ENCODE data around the gene TULP1.
A peak's percentile ranks its signal among the peaks of the same experiment; 100 is the strongest.
"Not testable (repeated sequence)": the region's sequence is repeated elsewhere in the genome, so short reads cannot be mapped to it uniquely, and the experiment has no call there.

Gene TULP1

DNA sequence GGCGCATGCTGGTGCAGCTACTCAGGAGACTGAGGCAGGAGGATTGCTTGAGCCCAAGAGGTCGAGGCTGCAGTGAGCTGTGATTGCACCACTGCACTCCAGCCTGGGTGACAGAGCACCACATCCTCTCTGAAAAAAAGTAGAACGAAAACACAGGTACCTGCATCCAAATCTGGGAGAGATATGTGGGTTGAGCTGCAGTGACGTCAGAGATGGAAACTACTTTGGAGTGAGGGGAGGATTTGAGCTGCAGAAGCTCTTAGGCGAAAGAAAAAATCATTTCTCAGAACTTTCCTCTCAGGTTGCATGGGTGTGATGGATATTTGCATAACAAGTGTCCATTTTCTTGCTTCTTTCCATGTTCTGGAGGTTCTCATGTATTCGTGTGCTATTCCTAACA lies 4.0 kb upstream of the TULP1 start:
- Histone ChIP-seq H3K36me3 (ENCODE audit: control insufficient read depth in 4 of 4, insufficient read depth in 4 of 4, low read length in 3 of 4) (no peaks in the 10 kb centered on the region), H3K27ac (ENCODE audit: insufficient read depth in 1 of 2, low read depth in 1 of 2, low read length in 2 of 2, poor library complexity in 1 of 2, severe bottlenecking in 2 of 2) (no peak overlapping the region), H3K9me3 (ENCODE audit: control extremely low read depth in 1 of 5, control insufficient read depth in 4 of 5, insufficient read depth in 2 of 5, low read depth in 1 of 5, low read length in 4 of 5) (no peaks in the 10 kb centered on the region), H3K4me1 (ENCODE audit: control extremely low read depth in 1 of 4, control insufficient read depth in 4 of 4, insufficient read depth in 4 of 4, low read length in 3 of 4) (peaks cover 0 to 5% (median under 1%) of the 10 kb centered on the region in 4 experiments), H3K4me3 (ENCODE audit: control insufficient read depth in 1 of 7, extremely low read depth in 1 of 7, insufficient read depth in 4 of 7, low read depth in 2 of 7, low read length in 6 of 7) (no peak overlapping the region), H3K27me3 (replicated peaks in 2 of 5; ENCODE audit: control insufficient read depth in 4 of 5, insufficient read depth in 5 of 5, low read length in 4 of 5) (peaks cover 0 to 5% (median under 1%) of the 10 kb centered on the region in 5 experiments)
- ChIA-PET POLR2A (no interaction called here), CTCF (interaction anchor here (0.7 to 0.8 kb wide), 2 partner anchors 36 to 47 kb away, joined by 3 to 4 read pairs; no protein-coding TSS in a partner anchor)
- WGBS (ENCODE audit: insufficient coverage) = 80% methylated on average over 6 of the region's 6 CpGs
- no peak for DNase-seq

DNA sequence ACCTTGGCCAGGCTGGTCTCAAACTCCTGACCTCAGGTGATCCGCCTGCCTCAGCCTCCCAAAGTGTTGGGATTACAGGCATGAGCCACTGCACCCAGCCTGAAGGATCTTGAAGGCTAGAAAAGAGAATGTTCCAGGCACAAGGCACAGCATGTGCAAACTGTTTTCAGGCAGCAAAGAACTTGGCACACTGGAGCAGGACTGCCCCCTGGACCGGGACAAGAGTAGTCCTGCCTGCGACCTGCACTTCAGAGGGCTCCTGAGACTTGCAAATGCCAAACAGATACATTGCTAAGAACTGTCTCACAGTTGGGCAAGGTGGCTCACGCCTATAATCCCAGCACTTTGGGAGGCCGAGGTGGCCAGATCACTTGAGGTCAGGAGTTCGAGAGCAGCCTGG lies 3.2 kb upstream of the TULP1 start:
- POLR2A ChIA-PET; H3K9me3 ChIP-seq (ENCODE audit: control extremely low read depth in 1 of 5, control insufficient read depth in 4 of 5, insufficient read depth in 2 of 5, low read depth in 1 of 5, low read length in 4 of 5); H3K27ac ChIP-seq (ENCODE audit: insufficient read depth in 1 of 2, low read depth in 1 of 2, low read length in 2 of 2, poor library complexity in 1 of 2, severe bottlenecking in 2 of 2); H3K4me3 ChIP-seq (ENCODE audit: control insufficient read depth in 1 of 7, extremely low read depth in 1 of 7, insufficient read depth in 4 of 7, low read depth in 2 of 7, low read length in 6 of 7); CTCF ChIA-PET; DNase-seq; H3K36me3 ChIP-seq (ENCODE audit: control insufficient read depth in 4 of 4, insufficient read depth in 4 of 4, low read length in 3 of 4): not testable (repeated sequence)
- Histone ChIP-seq H3K27me3 (replicated peaks in 2 of 5; ENCODE audit: control insufficient read depth in 4 of 5, insufficient read depth in 5 of 5, low read length in 4 of 5) (peaks cover 0 to 12% (median 3%) of the 10 kb centered on the region in 5 experiments), H3K4me1 (ENCODE audit: control extremely low read depth in 1 of 4, control insufficient read depth in 4 of 4, insufficient read depth in 4 of 4, low read length in 3 of 4) (peaks cover 0 to 13% (median 4%) of the 10 kb centered on the region in 4 experiments)
- 98% methylated on average over 5 of the region's 6 CpGs for WGBS (ENCODE audit: insufficient coverage)

DNA sequence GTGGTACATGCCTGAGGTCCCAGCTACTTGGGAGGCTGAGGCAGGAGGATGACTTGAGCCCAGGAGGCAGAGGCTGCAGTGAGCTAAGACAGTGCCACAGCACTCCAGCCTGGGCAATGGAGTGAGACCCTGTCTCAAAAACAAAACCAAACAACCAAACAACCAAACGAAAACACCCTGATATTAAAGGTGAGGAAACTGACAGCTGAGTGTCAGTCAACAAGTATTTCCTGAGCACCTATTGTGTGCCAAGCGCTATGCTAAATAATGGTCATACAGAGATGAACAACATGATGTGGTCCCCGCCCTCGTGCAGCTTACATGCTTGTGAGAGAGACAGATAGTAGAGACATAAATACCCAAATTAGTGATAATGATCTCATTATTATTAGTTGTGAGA lies 1.9 kb upstream of the TULP1 start:
- Histone ChIP-seq H3K9me3 (ENCODE audit: control extremely low read depth in 1 of 5, control insufficient read depth in 4 of 5, insufficient read depth in 2 of 5, low read depth in 1 of 5, low read length in 4 of 5) (no peaks in the 10 kb centered on the region), H3K36me3 (ENCODE audit: control insufficient read depth in 4 of 4, insufficient read depth in 4 of 4, low read length in 3 of 4) (no peaks in the 10 kb centered on the region), H3K27ac (ENCODE audit: insufficient read depth in 1 of 2, low read depth in 1 of 2, low read length in 2 of 2, poor library complexity in 1 of 2, severe bottlenecking in 2 of 2) (no peak overlapping the region), H3K4me1 (ENCODE audit: control extremely low read depth in 1 of 4, control insufficient read depth in 4 of 4, insufficient read depth in 4 of 4, low read length in 3 of 4) (peaks cover 0 to 16% (median 6%) of the 10 kb centered on the region in 4 experiments), H3K27me3 (replicated peaks in 2 of 5; ENCODE audit: control insufficient read depth in 4 of 5, insufficient read depth in 5 of 5, low read length in 4 of 5) (peaks cover 0 to 13% (median 3%) of the 10 kb centered on the region in 5 experiments), H3K4me3 (ENCODE audit: control insufficient read depth in 1 of 7, extremely low read depth in 1 of 7, insufficient read depth in 4 of 7, low read depth in 2 of 7, low read length in 6 of 7) (no peak overlapping the region)
- ChIA-PET POLR2A (no interaction called here), CTCF (interaction anchor here (1.0 to 1.6 kb wide), 3 partner anchors 9 to 37 kb away, joined by 3 to 7 read pairs (median 5); no protein-coding TSS in a partner anchor)
- no CpG with 5 or more reads among the region's 4 CpGs for WGBS (ENCODE audit: insufficient coverage)
- no peak for DNase-seq

DNA sequence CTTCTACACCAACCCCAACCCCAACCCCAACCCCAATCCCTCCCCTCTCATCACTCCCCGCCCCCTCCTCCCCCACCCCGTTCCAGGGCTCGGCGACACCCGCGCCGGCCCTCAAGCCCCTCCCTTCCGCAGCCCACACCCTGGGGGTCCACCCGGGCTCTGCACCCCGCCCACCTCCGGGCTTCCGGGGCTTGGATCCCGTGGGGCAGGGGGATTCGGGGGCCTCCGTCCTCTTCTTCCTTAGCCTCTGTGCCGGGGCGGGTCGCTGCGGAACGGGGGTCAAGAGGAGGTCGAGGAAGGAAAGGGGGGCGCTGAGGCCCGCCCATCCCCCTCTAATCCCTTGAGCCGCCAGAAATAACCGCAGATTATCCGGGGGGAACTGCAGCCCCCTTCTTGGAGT lies 690 bp downstream of the TULP1 start:
- Histone ChIP-seq H3K27me3 (replicated peaks in 2 of 5; ENCODE audit: control insufficient read depth in 4 of 5, insufficient read depth in 5 of 5, low read length in 4 of 5) (peaks cover 0 to 13% (median 3%) of the 10 kb centered on the region in 5 experiments), H3K9me3 (ENCODE audit: control extremely low read depth in 1 of 5, control insufficient read depth in 4 of 5, insufficient read depth in 2 of 5, low read depth in 1 of 5, low read length in 4 of 5) (no peaks in the 10 kb centered on the region), H3K4me3 (ENCODE audit: control insufficient read depth in 1 of 7, extremely low read depth in 1 of 7, insufficient read depth in 4 of 7, low read depth in 2 of 7, low read length in 6 of 7) (peak overlapping the region in 2 of 7 experiments; percentile 41 to 50), H3K4me1 (ENCODE audit: control extremely low read depth in 1 of 4, control insufficient read depth in 4 of 4, insufficient read depth in 4 of 4, low read length in 3 of 4) (peaks cover 0 to 16% (median 6%) of the 10 kb centered on the region in 4 experiments), H3K36me3 (ENCODE audit: control insufficient read depth in 4 of 4, insufficient read depth in 4 of 4, low read length in 3 of 4) (no peaks in the 10 kb centered on the region), H3K27ac (ENCODE audit: insufficient read depth in 1 of 2, low read depth in 1 of 2, low read length in 2 of 2, poor library complexity in 1 of 2, severe bottlenecking in 2 of 2) (no peak overlapping the region)
- DNase-seq = no peak
- 9% methylated on average over 12 of the region's 26 CpGs for WGBS (ENCODE audit: insufficient coverage)
- CTCF ChIA-PET = no interaction called here
- POLR2A ChIA-PET = no interaction called here

- CTCF ChIA-PET = no interaction called here
- H3K9me3 ChIP-seq (ENCODE audit: control extremely low read depth in 1 of 5, control insufficient read depth in 4 of 5, insufficient read depth in 2 of 5, low read depth in 1 of 5, low read length in 4 of 5) = no peaks in the 10 kb centered on the region
- peaks cover 0 to 16% (median 6%) of the 10 kb centered on the region in 4 experiments for H3K4me1 ChIP-seq (ENCODE audit: control extremely low read depth in 1 of 4, control insufficient read depth in 4 of 4, insufficient read depth in 4 of 4, low read length in 3 of 4)
- H3K4me3 ChIP-seq (ENCODE audit: control insufficient read depth in 1 of 7, extremely low read depth in 1 of 7, insufficient read depth in 4 of 7, low read depth in 2 of 7, low read length in 6 of 7) = peak overlapping the region in 3 of 7 experiments; percentile 36 to 50 (median 41)
- no peak overlapping the region for H3K27ac ChIP-seq (ENCODE audit: insufficient read depth in 1 of 2, low read depth in 1 of 2, low read length in 2 of 2, poor library complexity in 1 of 2, severe bottlenecking in 2 of 2)
- no peaks in the 10 kb centered on the region for H3K36me3 ChIP-seq (ENCODE audit: control insufficient read depth in 4 of 4, insufficient read depth in 4 of 4, low read length in 3 of 4)
- H3K27me3 ChIP-seq (replicated peaks in 2 of 5; ENCODE audit: control insufficient read depth in 4 of 5, insufficient read depth in 5 of 5, low read length in 4 of 5) = peaks cover 0 to 13% (median 3%) of the 10 kb centered on the region in 5 experiments
- no peak for DNase-seq
- WGBS (ENCODE audit: insufficient coverage) = 16% methylated on average over 27 of the region's 32 CpGs
- POLR2A ChIA-PET = no interaction called here
These were observed 1.1 kb downstream of the TULP1 start for GRCh38 chr6:35511562-35511941.

GRCh38 chr6:35510916-35511561 lies 1.7 kb downstream of the TULP1 start:
- Histone ChIP-seq H3K27ac (ENCODE audit: insufficient read depth in 1 of 2, low read depth in 1 of 2, low read length in 2 of 2, poor library complexity in 1 of 2, severe bottlenecking in 2 of 2) (no peak overlapping the region), H3K36me3 (ENCODE audit: control insufficient read depth in 4 of 4, insufficient read depth in 4 of 4, low read length in 3 of 4) (no peaks in the 10 kb centered on the region), H3K9me3 (ENCODE audit: control extremely low read depth in 1 of 5, control insufficient read depth in 4 of 5, insufficient read depth in 2 of 5, low read depth in 1 of 5, low read length in 4 of 5) (no peaks in the 10 kb centered on the region), H3K4me1 (ENCODE audit: control extremely low read depth in 1 of 4, control insufficient read depth in 4 of 4, insufficient read depth in 4 of 4, low read length in 3 of 4) (peaks cover 0 to 16% (median 6%) of the 10 kb centered on the region in 4 experiments), H3K4me3 (ENCODE audit: control insufficient read depth in 1 of 7, extremely low read depth in 1 of 7, insufficient read depth in 4 of 7, low read depth in 2 of 7, low read length in 6 of 7) (peak overlapping the region in 2 of 7 experiments; percentile 27 to 36), H3K27me3 (replicated peaks in 2 of 5; ENCODE audit: control insufficient read depth in 4 of 5, insufficient read depth in 5 of 5, low read length in 4 of 5) (peaks cover 0 to 13% (median 3%) of the 10 kb centered on the region in 5 experiments)
- POLR2A ChIA-PET = no interaction called here
- CTCF ChIA-PET = interaction anchor here (2.9 kb wide), 1 partner anchor 12 kb away, joined by 15 read pairs; no protein-coding TSS in a partner anchor
- 42% methylated on average over 5 of the region's 7 CpGs for WGBS (ENCODE audit: insufficient coverage)
- DNase-seq = peak in 2 of 3 donors; percentile 36 to 49

GRCh38 chr6:35508542-35508941 lies 4.2 kb downstream of the TULP1 start:
- WGBS (ENCODE audit: insufficient coverage) = 90% methylated on average over 4 of the region's 5 CpGs
- H3K27ac ChIP-seq (ENCODE audit: insufficient read depth in 1 of 2, low read depth in 1 of 2, low read length in 2 of 2, poor library complexity in 1 of 2, severe bottlenecking in 2 of 2) = no peak overlapping the region
- no peaks in the 10 kb centered on the region for H3K9me3 ChIP-seq (ENCODE audit: control extremely low read depth in 1 of 5, control insufficient read depth in 4 of 5, insufficient read depth in 2 of 5, low read depth in 1 of 5, low read length in 4 of 5)
- ChIA-PET POLR2A (no interaction called here), CTCF (interaction anchor here (1.0 to 2.9 kb wide), 2 partner anchors 14 to 71 kb away, joined by 3 to 15 read pairs; no protein-coding TSS in a partner anchor)
- peaks cover 0 to 21% (median 13%) of the 10 kb centered on the region in 4 experiments for H3K4me1 ChIP-seq (ENCODE audit: control extremely low read depth in 1 of 4, control insufficient read depth in 4 of 4, insufficient read depth in 4 of 4, low read length in 3 of 4)
- no peak for DNase-seq
- H3K27me3 ChIP-seq (replicated peaks in 2 of 5; ENCODE audit: control insufficient read depth in 4 of 5, insufficient read depth in 5 of 5, low read length in 4 of 5) = peaks cover 0 to 13% (median 3%) of the 10 kb centered on the region in 5 experiments
- H3K4me3 ChIP-seq (ENCODE audit: control insufficient read depth in 1 of 7, extremely low read depth in 1 of 7, insufficient read depth in 4 of 7, low read depth in 2 of 7, low read length in 6 of 7) = no peak overlapping the region
- H3K36me3 ChIP-seq (ENCODE audit: control insufficient read depth in 4 of 4, insufficient read depth in 4 of 4, low read length in 3 of 4) = no peaks in the 10 kb centered on the region
